ENCODE results near the gene RBMY1E.
"Not testable (repeated sequence)": the region's sequence is repeated elsewhere in the genome, so short reads cannot be mapped to it uniquely, and the experiment has no call there.

RBMY1E gene

GRCh38 chrY:21917932-21918331 lies at the start of gene RBMY1E:
RBMY1E (minus strand) TSS chrY:21918032; CDS start chrY:21916054, 1,978 bp downstream.
- DNase-seq: not testable (repeated sequence)

DNA sequence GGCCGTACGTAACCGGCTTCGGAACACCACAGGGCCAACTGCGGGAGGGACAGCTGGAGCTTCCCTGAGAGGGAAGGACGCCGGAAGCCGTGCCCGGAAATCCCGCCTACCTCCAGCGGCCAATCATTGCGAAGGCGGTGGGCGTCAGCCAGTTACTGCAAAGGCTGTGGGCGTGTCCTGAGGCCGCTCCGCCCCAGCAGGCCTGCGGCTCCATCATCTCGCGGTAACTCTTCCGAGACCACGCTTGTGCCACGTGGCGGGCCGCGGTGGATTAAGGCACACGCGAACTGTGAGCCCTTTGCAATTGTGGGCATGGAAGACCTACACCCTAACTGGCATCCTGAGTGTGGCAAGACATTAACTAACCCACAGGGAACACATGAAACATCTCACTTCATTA lies 23.4 kb downstream of the RBMY1E start, which contains the start of gene RBMY1D:
TSS of gene RBMY1D (minus strand) at position 101 of the 400 bp plus-strand sequence. CDS start 2,013 bp downstream, outside the sequence.
- not testable (repeated sequence) for DNase-seq

DNA sequence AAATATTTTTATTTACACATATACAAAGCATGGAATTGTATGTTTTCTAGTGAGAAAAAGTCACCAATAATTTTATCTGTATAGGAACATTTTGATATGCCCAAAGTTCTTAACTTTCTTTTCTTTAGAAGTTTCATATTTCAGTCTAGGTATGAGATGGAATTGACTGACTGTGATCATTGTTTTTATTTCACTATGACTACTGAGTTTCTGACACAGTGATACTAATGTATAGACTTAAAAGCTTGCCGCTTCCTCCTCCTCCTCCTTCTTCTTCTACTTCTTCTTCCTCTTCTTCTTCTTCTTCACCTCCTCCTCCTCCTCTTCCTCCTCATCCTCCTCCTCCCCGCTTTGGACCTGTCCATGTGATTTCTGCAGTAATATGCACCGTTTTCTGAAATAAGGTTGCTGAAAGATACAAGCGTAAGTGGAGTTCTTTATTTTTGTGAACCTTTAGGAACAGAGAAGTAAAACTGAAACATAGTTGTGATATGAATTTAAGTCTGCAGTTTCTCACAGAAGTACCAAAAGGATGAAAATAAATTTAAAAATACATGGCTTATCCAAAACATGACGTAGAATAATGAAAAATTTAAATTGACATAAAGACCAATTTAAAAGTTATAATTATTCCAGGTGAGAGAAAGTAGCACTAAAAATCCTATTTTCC lies 48.3 kb downstream of the RBMY1E start:
- not testable (repeated sequence) for DNase-seq
